Thyroid gland (tissue), 4 donors: ENCODE data around the gene PEX12. TPM values are rescaled to one million over a fixed set of nuclear protein-coding genes. Genes with fewer than 3 reads are reported as not detected.

ENCODE experiments used
- DNase-seq, 2 donors: peaks; one replicate each; pipeline ENCODE4 v3.0.0-alpha.2; 2019
- H3K27ac ChIP-seq, 3 donors: fragments of 200-600 bp; sonication (generic); 1 replicate in 2 of 3; 2 replicates in 1 of 3; pipeline ENCODE4 v1.5.1; 2016 to 2019; ENCODE audit warnings: mild to moderate bottlenecking in 1 of 3, moderate library complexity in 1 of 3
- H3K27me3 ChIP-seq: fragments of 200-600 bp; sonication (generic); one replicate; pipeline ENCODE4 v1.5.1; 2019
- H3K36me3 ChIP-seq, 2 donors: fragments of 200-600 bp; sonication (generic); one replicate each; pipeline ENCODE4 v1.5.1; 2016 to 2019
- H3K4me1 ChIP-seq, 2 donors: fragments of 200-600 bp; sonication (generic); one replicate each; pipeline ENCODE4 v1.5.1; 2017 to 2019
- H3K4me3 ChIP-seq, 3 donors: fragments of 200-600 bp; sonication (generic); replicated peaks in 1 of 3; 1 replicate in 2 of 3; 2 replicates in 1 of 3; pipeline ENCODE4 v1.5.1; 2016; ENCODE audit warnings: mild to moderate bottlenecking in 1 of 3
- H3K9me3 ChIP-seq: fragments of 200-600 bp; sonication (generic); one replicate; pipeline ENCODE4 v1.5.1; 2017
- CTCF ChIP-seq, 6 experiments: fragments of 200-600 bp in 3 of 6; fragments of 450-650 bp in 3 of 6; sonication (generic) in 3 of 6; IDR thresholded peaks; one replicate each; pipeline ENCODE4 v1.5.1; 2016 to 2019; ENCODE audit warnings: antibody characterized with exemption in 6 of 6, mild to moderate bottlenecking in 2 of 6, inconsistent platforms in 1 of 6, moderate library complexity in 1 of 6
- POLR2A ChIP-seq, 2 donors: fragments of 450-650 bp; IDR thresholded peaks; one replicate each; pipeline ENCODE4 v1.6.1; 2017; ENCODE audit warnings: antibody characterized with exemption in 2 of 2, mild to moderate bottlenecking in 2 of 2, moderate library complexity in 1 of 2
- WGBS, 2 donors: methylation state at CpG; one replicate each; pipeline ENCODE4 v1.1.5; 2017; 5-methylcytosine and 5-hydroxymethylcytosine counted together
- intact Hi-C: fragments of 100-400 bp; cut with DNase I; formaldehyde crosslinking; loops from one replicate; pipeline ENCODE4 v1.15.1; 2023
- total RNA-seq, 4 donors: library from RNA; depleted of rRNA; stranded (reverse); fragments of >200 nt; gene quantifications; one replicate each; pipeline ENCODE4 v1.2.3, GENCODE V29; 2016

Gene PEX12
- total RNA-seq, 4 donors from 2014 or later = 6.1 to 12.0 (median 9.8) TPM

- Histone ChIP-seq H3K36me3 (no peaks in the 10 kb centered on the region), H3K9me3 (no peaks in the 10 kb centered on the region), H3K4me3 (no peak overlapping the region), H3K27me3 (peaks cover 3% of the 10 kb centered on the region), H3K27ac (no peak overlapping the region), H3K4me1 (no peaks in the 10 kb centered on the region)
- TF ChIP-seq POLR2A (IDR thresholded peaks at IDR 0.05) (no peak), CTCF (IDR thresholded peaks at IDR 0.05) (no peak)
- intact Hi-C loops = no loop called here
- WGBS, 2 donors = 62 to 65% methylated on average over 8 of the region's 8 CpGs
- no peak for DNase-seq
These were observed 30.1 kb downstream of the PEX12 start for GRCh38 chr17:35548208-35548810.

GRCh38 chr17:35546487-35546886 is 31.9 kb downstream of the PEX12 start:
- 83 to 85% methylated on average over 1 of the region's 1 CpG for WGBS, 2 donors

GRCh38 chr17:35545150-35545549 is 33.2 kb downstream of the PEX12 start:
- Histone ChIP-seq H3K4me3 (no peak overlapping the region), H3K27ac (no peak overlapping the region), H3K4me1 (no peaks in the 10 kb centered on the region), H3K27me3 (peaks cover 3% of the 10 kb centered on the region), H3K36me3 (no peaks in the 10 kb centered on the region), H3K9me3 (no peaks in the 10 kb centered on the region)
- no peak for TF ChIP-seq CTCF (IDR thresholded peaks at IDR 0.05)
- TF ChIP-seq POLR2A (IDR thresholded peaks at IDR 0.05) = no peak
- WGBS, 2 donors = 89 to 92% methylated on average over 1 of the region's 1 CpG
- intact Hi-C loops = no loop called here
- no peak for DNase-seq

More at GRCh38 chr17:35546487-35546886, 31.9 kb downstream of the PEX12 start:
- intact Hi-C loops = no loop called here
- Histone ChIP-seq H3K9me3 (no peaks in the 10 kb centered on the region), H3K27me3 (peaks cover 3% of the 10 kb centered on the region), H3K36me3 (no peaks in the 10 kb centered on the region), H3K4me1 (no peaks in the 10 kb centered on the region), H3K4me3 (no peak overlapping the region), H3K27ac (no peak overlapping the region)
- DNase-seq = no peak
- TF ChIP-seq POLR2A (IDR thresholded peaks at IDR 0.05) (no peak), CTCF (IDR thresholded peaks at IDR 0.05) (no peak)

GRCh38 chr17:35543856-35544255 is 34.5 kb downstream of the PEX12 start:
- H3K9me3 ChIP-seq = no peaks in the 10 kb centered on the region
- 61 to 76% methylated on average over 1 of the region's 1 CpG for WGBS, 2 donors
- H3K27ac ChIP-seq = no peak overlapping the region
- H3K4me3 ChIP-seq = no peak overlapping the region
- H3K36me3 ChIP-seq = no peaks in the 10 kb centered on the region
- intact Hi-C loops = no loop called here
- H3K4me1 ChIP-seq = peaks cover 0 to 3% of the 10 kb centered on the region in 2 donors
- H3K27me3 ChIP-seq = peaks cover 3% of the 10 kb centered on the region
- TF ChIP-seq CTCF (IDR thresholded peaks at IDR 0.05) (no peak), POLR2A (IDR thresholded peaks at IDR 0.05) (no peak)
- DNase-seq = no peak

GRCh38 chr17:35542990-35543389 is 35.4 kb downstream of the PEX12 start:
- Histone ChIP-seq H3K4me1 (peaks cover 0 to 3% of the 10 kb centered on the region in 2 donors), H3K36me3 (no peaks in the 10 kb centered on the region), H3K27ac (no peak overlapping the region), H3K4me3 (no peak overlapping the region), H3K27me3 (peaks cover 3% of the 10 kb centered on the region), H3K9me3 (no peaks in the 10 kb centered on the region)
- TF ChIP-seq CTCF (IDR thresholded peaks at IDR 0.05) = no peak
- TF ChIP-seq POLR2A (IDR thresholded peaks at IDR 0.05) = no peak
- intact Hi-C loops = no loop called here
- DNase-seq = no peak
